A549 (cell line): ENCODE measurements around the gene MFAP4. TPM values are rescaled to one million over a fixed set of nuclear protein-coding genes. Genes with fewer than 3 reads are reported as not detected.
A peak's percentile ranks its signal among the peaks of the same experiment; 100 is the strongest.

ENCODE experiments used
- ATAC-seq, 2 experiments: fragments of 200-7000 bp in 1 of 2; fragments of >200 bp in 1 of 2; cut with Nextera tagmentation in 1 of 2; cut with Tn5 transposase in 1 of 2; 3 replicates each; pipeline versions ENCODE4 v1.8.0 to v1.9.1; 2018 to 2020; ENCODE audit warnings: mild to moderate bottlenecking in 1 of 2, moderate library complexity in 1 of 2
- CTCF ChIA-PET: fragments of 300-600 bp; sonication (Branson Sonifier 250); formaldehyde crosslinking; extraction: SDS; loops from one replicate; lab custom pipeline; 2021; ENCODE audit warnings: antibody characterized with exemption, inconsistent platforms; lab: Yijun Ruan, JAX
- POLR2A ChIA-PET: fragments of 350-600 bp; formaldehyde crosslinking; extraction: SDS; loops from one replicate; lab custom pipeline; 2021; ENCODE audit warnings: antibody characterized with exemption, inconsistent platforms; lab: Yijun Ruan, JAX
- DNase-seq, 2 experiments: peaks; one replicate each; pipeline versions ENCODE4 v3.0.0 to v3.0.0-alpha.2; 2011 to 2016; ENCODE audit warnings: low read depth in 1 of 2, low spot score in 1 of 2
- FAIRE-seq: peaks from 2 replicates; lab custom pipeline; 2011; peaks lifted over from hg19 to GRCh38; lab: Jason Lieb, UNC
- H3K27ac ChIP-seq, 2 experiments: fragments of >200 bp; sonication (Bioruptor Twin); formaldehyde crosslinking; 3 replicates each; pipeline ENCODE4 v1.5.1; 2016 to 2017
- H3K4me1 ChIP-seq: fragments of >200 bp; sonication (Bioruptor Twin); formaldehyde crosslinking; 3 replicates; pipeline ENCODE4 v1.6.1; 2016
- H3K4me2 ChIP-seq: fragments of >200 bp; sonication (Bioruptor Twin); formaldehyde crosslinking; 3 replicates; pipeline ENCODE4 v1.6.1; 2016
- H3K4me3 ChIP-seq: fragments of >200 bp; sonication (Bioruptor Twin); formaldehyde crosslinking; 3 replicates; pipeline ENCODE4 v1.5.1; 2016
- H3K9me3 ChIP-seq: fragments of >200 bp; sonication (Bioruptor Twin); formaldehyde crosslinking; 3 replicates; pipeline ENCODE4 v1.6.1; 2016
- BHLHE40 ChIP-seq: IDR thresholded peaks from 2 replicates; pipeline ENCODE4 v1.6.1; 2012; ENCODE audit warnings: low read depth, low read length, inconsistent platforms
- CBX2 ChIP-seq: fragments of 200-600 bp; sonication (generic); IDR thresholded peaks from 2 replicates; pipeline ENCODE4 v1.6.1; 2016; ENCODE audit warnings: low read depth, mild to moderate bottlenecking, borderline replicate concordance
- EHF ChIP-seq: fragments of 250-450 bp; sonication (Bioruptor Pico); IDR thresholded peaks from 2 replicates; pipeline ENCODE4 v1.5.0; 2020; ENCODE audit warnings: mild to moderate bottlenecking
- EHMT2 ChIP-seq: fragments of 200-600 bp; sonication (generic); IDR thresholded peaks from 2 replicates; pipeline ENCODE4 v1.6.1; 2016; ENCODE audit warnings: antibody characterized with exemption, low read depth, mild to moderate bottlenecking, moderate library complexity
- EP300 ChIP-seq, 2 experiments: fragments of >200 bp; sonication (Bioruptor Twin); formaldehyde crosslinking; IDR thresholded peaks; 2 replicates in 1 of 2; 3 replicates in 1 of 2; pipeline ENCODE4 v1.6.1; 2016 to 2017
- HOXB13 ChIP-seq: fragments of 250-450 bp; sonication (Bioruptor Pico); IDR thresholded peaks from 2 replicates; pipeline ENCODE4 v1.5.0; 2020; ENCODE audit warnings: low read depth, mild to moderate bottlenecking, moderate library complexity
- HOXB5 ChIP-seq: fragments of 250-450 bp; sonication (Bioruptor Pico); IDR thresholded peaks from 2 replicates; pipeline ENCODE4 v1.5.0; 2020; ENCODE audit warnings: mild to moderate bottlenecking, moderate library complexity
- JUN ChIP-seq, 2 experiments: fragments of >200 bp; sonication (Bioruptor Twin); formaldehyde crosslinking; IDR thresholded peaks; 2 replicates in 1 of 2; 3 replicates in 1 of 2; pipeline ENCODE4 v1.6.1; 2016 to 2017
- MAFK ChIP-seq: fragments of 450-650 bp; IDR thresholded peaks from 2 replicates; pipeline ENCODE4 v1.6.1; 2014; ENCODE audit not compliant: partially characterized antibody
- MYC ChIP-seq: IDR thresholded peaks from 2 replicates; pipeline ENCODE4 v1.6.1; 2012; ENCODE audit warnings: mild to moderate bottlenecking, inconsistent platforms, low read length, improper control_type of control experiment, borderline replicate concordance
- PHF8 ChIP-seq: fragments of 200-600 bp; sonication (generic); IDR thresholded peaks from 2 replicates; pipeline ENCODE4 v1.6.1; 2016; ENCODE audit warnings: low read depth, mild to moderate bottlenecking, antibody characterized with exemption, moderate library complexity, borderline replicate concordance
- RAD21 ChIP-seq, 2 experiments: fragments of >200 bp in 1 of 2; sonication (Bioruptor Twin) in 1 of 2; formaldehyde crosslinking in 1 of 2; IDR thresholded peaks in 1 of 2; conservative IDR thresholded peaks in 1 of 2; 2 replicates in 1 of 2; 3 replicates in 1 of 2; pipeline ENCODE4 v1.6.1; 2012 to 2018; ENCODE audit warnings: inconsistent platforms in 1 of 2
- RNF2 ChIP-seq: fragments of 200-600 bp; sonication (generic); IDR thresholded peaks from 2 replicates; pipeline ENCODE4 v1.6.1; 2016; ENCODE audit warnings: low read depth, mild to moderate bottlenecking, antibody characterized with exemption, moderate library complexity, borderline replicate concordance
- SMC3 ChIP-seq: fragments of >200 bp; sonication (Bioruptor Twin); formaldehyde crosslinking; IDR thresholded peaks from 3 replicates; pipeline ENCODE4 v1.6.1; 2018; ENCODE audit warnings: inconsistent platforms
- TP53 ChIP-seq: fragments of 250-450 bp; sonication (Bioruptor Pico); IDR thresholded peaks from 2 replicates; pipeline ENCODE4 v1.5.0; 2021; ENCODE audit warnings: mild to moderate bottlenecking, moderate library complexity
- ZFP36 ChIP-seq: fragments of 450-650 bp; IDR thresholded peaks from 2 replicates; pipeline ENCODE4 v1.6.1; 2014; ENCODE audit warnings: borderline replicate concordance; ENCODE audit not compliant: partially characterized antibody
- ZNF302 ChIP-seq: fragments of 250-450 bp; sonication (Bioruptor Pico); IDR thresholded peaks from 2 replicates; pipeline ENCODE4 v1.9.0; 2021; ENCODE audit warnings: inconsistent platforms, mild to moderate bottlenecking, moderate library complexity
- ZSCAN20 ChIP-seq: fragments of 250-450 bp; sonication (Bioruptor Pico); IDR thresholded peaks from 2 replicates; pipeline ENCODE4 v1.8.0; 2022; ENCODE audit warnings: mild to moderate bottlenecking, moderate library complexity
- WGBS: methylation state at CpG from one replicate; pipeline ENCODE4 v1.1.6; 2017; ENCODE audit errors: missing lambda C conversion rate; 5-methylcytosine and 5-hydroxymethylcytosine counted together
- polyA plus RNA-seq, 4 experiments: library from polyadenylated mRNA; depleted of rRNA in 3 of 4; stranded (reverse); fragments of >200 nt; fragmentation: RNase III in 1 of 4; extraction: RNeasy Plus Mini Kit Qiagen cat#74134 plus additional on column Dnase treatment in 1 of 4; gene quantifications; 2 replicates in 3 of 4; 3 replicates in 1 of 4; pipeline ENCODE4 v1.2.3, GENCODE V29; 2011 to 2017
- TF ChIP-seq, protein P1 (sequence below): fragments of >200 bp; sonication (Bioruptor Twin); formaldehyde crosslinking; IDR thresholded peaks from 2 replicates; pipeline ENCODE4 v1.6.1; 2016
- TF ChIP-seq, protein P2 (sequence below): IDR thresholded peaks from 2 replicates; pipeline ENCODE4 v1.6.1; 2012
- TF ChIP-seq, protein P3 (sequence below): fragments of 250-450 bp; sonication (Bioruptor Pico); IDR thresholded peaks from 2 replicates; pipeline ENCODE4 v1.5.0; 2021; ENCODE audit warnings: mild to moderate bottlenecking, moderate library complexity, borderline replicate concordance
- TF ChIP-seq, protein P4 (sequence below): fragments of 450-650 bp; IDR thresholded peaks from 2 replicates; pipeline ENCODE4 v1.6.1; 2014; ENCODE audit warnings: antibody characterized with exemption

MFAP4 gene
- polyA plus RNA-seq, 2 of the 4 experiments (the other 2 are of a cell fraction), result 0.13 TPM; not detected in 1

DNA sequence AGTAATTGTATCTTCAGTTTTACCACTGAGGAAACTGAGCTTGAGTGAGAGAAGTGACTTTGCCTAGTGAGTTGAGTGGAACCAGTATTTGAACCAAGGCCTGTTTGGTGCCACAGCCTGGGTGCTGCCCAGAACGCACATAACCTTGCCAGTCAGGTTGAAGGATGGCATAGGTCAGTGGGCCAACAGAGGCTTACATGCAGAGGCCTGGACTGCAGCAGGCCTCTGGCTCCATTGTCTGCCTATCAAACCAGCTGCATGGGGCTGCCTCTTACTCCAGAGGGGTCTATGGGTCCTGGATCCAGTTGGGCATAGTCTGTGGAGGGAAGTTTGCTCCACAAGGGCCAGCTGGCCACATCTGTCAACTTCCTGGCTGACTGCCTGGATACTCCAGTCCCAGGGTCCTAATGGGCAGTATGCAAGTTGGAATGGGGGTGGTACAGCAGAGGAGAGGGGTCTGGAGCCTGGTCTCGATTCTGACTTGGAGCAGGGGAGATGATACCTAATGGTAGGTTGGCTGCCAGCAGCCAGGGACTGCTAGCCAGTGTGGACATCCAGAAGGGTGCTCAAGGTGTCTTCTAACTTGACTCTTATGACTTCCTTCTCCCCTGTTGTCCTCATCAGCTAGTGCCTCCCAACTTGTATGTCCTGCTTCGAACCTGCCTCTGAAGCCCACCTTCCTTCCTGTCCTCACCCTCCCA is 12.9 kb upstream of the MFAP4 start:
- H3K4me3 ChIP-seq, result no peak overlapping the region
- TF ChIP-seq RNF2 (no peak), BHLHE40 (no peak), MYC (no peak), CBX2 (no peak), ZNF302 (CRISPR knock-in tag) (no peak)
- TF ChIP-seq, protein P1, sequence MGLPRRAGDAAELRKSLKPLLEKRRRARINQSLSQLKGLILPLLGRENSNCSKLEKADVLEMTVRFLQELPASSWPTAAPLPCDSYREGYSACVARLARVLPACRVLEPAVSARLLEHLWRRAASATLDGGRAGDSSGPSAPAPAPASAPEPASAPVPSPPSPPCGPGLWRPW, result no peak
- no peak for ATAC-seq
- no peak overlapping the region for H3K4me2 ChIP-seq
- no peak overlapping the region for H3K27ac ChIP-seq
- 60% methylated on average over 3 of the region's 3 CpGs for WGBS
- peaks cover 11% of the 10 kb centered on the region for H3K4me1 ChIP-seq
- no peaks in the 10 kb centered on the region for H3K9me3 ChIP-seq
- ChIA-PET POLR2A (interaction anchor here (0.6 kb wide), 1 partner anchor 13 kb away, joined by 3 read pairs; no protein-coding TSS in a partner anchor), CTCF (interaction anchor here (0.5 to 4.6 kb wide), 4 partner anchors 10 to 48 kb away, joined by 3 to 24 read pairs (median 6); partner anchors contain the start of gene B9D1)
- no peak for DNase-seq
- no peak for FAIRE-seq

DNA sequence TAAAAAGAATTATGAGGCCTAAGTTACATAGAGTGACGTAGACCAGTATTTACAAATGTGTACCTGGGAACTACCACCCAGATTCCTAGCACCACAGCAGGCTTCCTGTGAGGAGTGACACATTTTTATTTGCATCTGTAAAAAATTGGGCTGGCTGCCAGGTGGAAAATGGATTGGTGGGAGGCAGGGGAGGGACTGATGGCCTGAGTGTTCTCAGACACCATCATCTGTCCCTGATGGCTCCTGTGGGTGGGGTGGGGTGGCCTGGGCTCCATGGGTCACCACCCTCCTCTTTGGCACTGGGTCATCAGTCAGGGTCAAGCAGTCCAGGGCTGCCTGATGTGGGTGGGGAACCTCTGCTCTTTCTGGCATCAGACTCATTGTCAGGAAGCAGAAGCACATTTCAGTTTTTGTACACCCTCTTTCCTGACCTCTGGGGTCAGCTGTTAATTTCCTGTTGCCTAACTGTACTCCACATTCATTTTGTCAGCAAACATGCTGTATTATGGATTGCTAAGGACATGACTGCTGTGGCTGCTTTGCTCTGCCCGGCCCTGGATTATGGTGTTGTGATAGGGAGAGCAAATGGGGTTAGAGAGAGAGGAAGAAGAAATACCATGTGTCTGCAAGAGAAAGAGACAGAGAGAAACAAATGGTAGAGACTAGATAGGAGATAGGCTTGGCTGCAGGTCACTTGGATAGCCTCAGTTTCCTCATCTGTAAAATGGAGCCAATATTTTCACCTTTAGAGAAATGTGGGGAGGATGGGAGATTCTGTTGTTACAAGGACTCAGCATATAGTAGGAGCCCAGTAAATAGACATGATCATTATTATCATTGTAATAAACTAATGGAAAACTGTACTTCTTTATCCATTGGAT is 11.6 kb upstream of the MFAP4 start:
- Histone ChIP-seq H3K27ac (peak overlapping the region in 1 of 2 experiments; percentile 13; a peak in 2 of 6 replicates), H3K4me2 (peak overlapping the region; percentile 1; the same call in 1 of the 3 replicates), H3K4me3 (no peak overlapping the region), H3K9me3 (no peaks in the 10 kb centered on the region), H3K4me1 (peaks cover 11% of the 10 kb centered on the region)
- ATAC-seq (no peak; a peak in 2 of 6 replicates), DNase-seq (peak in 1 of 2 experiments; percentile 45), FAIRE-seq (no peak)
- CTCF ChIA-PET, result interaction anchor here (0.7 to 2.1 kb wide), 7 partner anchors 9 to 374 kb away, joined by 3 to 8 read pairs (median 3); partner anchors contain the start of gene B9D1
- POLR2A ChIA-PET, result no interaction called here
- 80% methylated on average over 2 of the region's 2 CpGs for WGBS
- TF ChIP-seq SMC3 (no peak), RAD21 (conservative IDR thresholded peaks at IDR 0.05 in 1 of 2, IDR thresholded peaks at IDR 0.05 in 1 of 2) (no peak), EHF (CRISPR knock-in tag) (no peak), EHMT2 (no peak), ZNF302 (CRISPR knock-in tag) (no peak), MAFK (no peak), HOXB13 (no peak), ZFP36 (no peak), HOXB5 (CRISPR knock-in tag) (no peak), ZSCAN20 (CRISPR knock-in tag) (no peak), JUN (IDR thresholded peaks at IDR 0.05) (no peak), EP300 (IDR thresholded peaks at IDR 0.05) (no peak), CBX2 (no peak)
- TF ChIP-seq, protein P2, sequence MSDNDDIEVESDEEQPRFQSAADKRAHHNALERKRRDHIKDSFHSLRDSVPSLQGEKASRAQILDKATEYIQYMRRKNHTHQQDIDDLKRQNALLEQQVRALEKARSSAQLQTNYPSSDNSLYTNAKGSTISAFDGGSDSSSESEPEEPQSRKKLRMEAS, result no peak

DNA sequence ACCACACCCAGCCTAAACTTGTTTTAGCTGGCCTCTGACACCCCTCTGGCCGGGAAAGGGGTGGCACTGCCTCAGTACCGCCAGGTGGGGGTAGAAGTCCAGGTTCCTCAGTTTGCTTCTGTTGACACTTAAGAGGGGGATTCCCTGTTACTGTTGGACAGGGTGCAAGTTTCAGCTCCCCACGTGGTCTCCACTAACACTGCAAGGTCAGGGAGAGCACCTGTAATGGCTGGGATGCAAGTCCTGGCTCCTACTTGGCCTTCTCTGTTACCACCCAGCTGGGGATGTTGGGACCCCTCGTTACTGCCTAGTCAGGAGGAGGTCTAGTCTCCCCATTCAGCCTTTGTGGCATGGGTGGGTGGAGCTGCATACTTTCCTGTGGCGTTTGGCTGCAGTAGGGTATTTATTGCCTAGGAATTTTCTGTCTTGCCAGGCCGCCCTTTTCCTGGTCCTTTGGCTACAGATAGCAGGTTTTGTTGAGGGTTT is 10.6 kb upstream of the MFAP4 start:
- H3K4me3 ChIP-seq, result no peak overlapping the region
- ATAC-seq, result no peak
- POLR2A ChIA-PET, result no interaction called here
- TF ChIP-seq PHF8 (no peak), ZNF302 (CRISPR knock-in tag) (no peak), TP53 (no peak)
- TF ChIP-seq, protein P3, sequence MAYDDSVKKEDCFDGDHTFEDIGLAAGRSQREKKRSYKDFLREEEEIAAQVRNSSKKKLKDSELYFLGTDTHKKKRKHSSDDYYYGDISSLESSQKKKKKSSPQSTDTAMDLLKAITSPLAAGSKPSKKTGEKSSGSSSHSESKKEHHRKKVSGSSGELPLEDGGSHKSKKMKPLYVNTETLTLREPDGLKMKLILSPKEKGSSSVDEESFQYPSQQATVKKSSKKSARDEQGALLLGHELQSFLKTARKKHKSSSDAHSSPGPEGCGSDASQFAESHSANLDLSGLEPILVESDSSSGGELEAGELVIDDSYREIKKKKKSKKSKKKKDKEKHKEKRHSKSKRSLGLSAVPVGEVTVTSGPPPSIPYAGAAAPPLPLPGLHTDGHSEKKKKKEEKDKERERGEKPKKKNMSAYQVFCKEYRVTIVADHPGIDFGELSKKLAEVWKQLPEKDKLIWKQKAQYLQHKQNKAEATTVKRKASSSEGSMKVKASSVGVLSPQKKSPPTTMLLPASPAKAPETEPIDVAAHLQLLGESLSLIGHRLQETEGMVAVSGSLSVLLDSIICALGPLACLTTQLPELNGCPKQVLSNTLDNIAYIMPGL (CRISPR knock-in tag), result no peak
- TF ChIP-seq, protein P4, sequence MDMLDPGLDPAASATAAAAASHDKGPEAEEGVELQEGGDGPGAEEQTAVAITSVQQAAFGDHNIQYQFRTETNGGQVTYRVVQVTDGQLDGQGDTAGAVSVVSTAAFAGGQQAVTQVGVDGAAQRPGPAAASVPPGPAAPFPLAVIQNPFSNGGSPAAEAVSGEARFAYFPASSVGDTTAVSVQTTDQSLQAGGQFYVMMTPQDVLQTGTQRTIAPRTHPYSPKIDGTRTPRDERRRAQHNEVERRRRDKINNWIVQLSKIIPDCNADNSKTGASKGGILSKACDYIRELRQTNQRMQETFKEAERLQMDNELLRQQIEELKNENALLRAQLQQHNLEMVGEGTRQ, result no peak
- TF ChIP-seq, all 56 proteins: peak for 0
- H3K4me1 ChIP-seq, result peaks cover 11% of the 10 kb centered on the region
- FAIRE-seq (no peak), DNase-seq (no peak)
- no peaks in the 10 kb centered on the region for H3K9me3 ChIP-seq
- CTCF ChIA-PET, result interaction anchor here (1.0 to 1.7 kb wide), 5 partner anchors 12 to 375 kb away, joined by 3 to 7 read pairs (median 3); partner anchors contain the start of gene B9D1
- 77% methylated on average over 6 of the region's 6 CpGs for WGBS
- H3K27ac ChIP-seq, result no peak overlapping the region
- H3K4me2 ChIP-seq, result no peak overlapping the region
